GM12878 (cell line): Measurements from ENCODE around the gene ANK2. TPM values are rescaled to one million over a fixed set of nuclear protein-coding genes. Genes with fewer than 3 reads are reported as not detected.

ENCODE experiments used
- ATAC-seq: fragments of 200-7000 bp; cut with Tn5 transposase; 3 replicates; pipeline ENCODE4 v1.9.1; 2020; ENCODE audit warnings: mild to moderate bottlenecking, moderate library complexity
- BruUV-seq: library from RNA; stranded (reverse); fragments of 400-500 nt; replicated peaks from 2 replicates; lab custom pipeline; 2021; lab: Mats Ljungman, UMichigan
- CTCF ChIA-PET: fragments of 300-600 bp; sonication (Branson Sonifier 250); formaldehyde crosslinking; extraction: SDS; loops from one replicate; lab custom pipeline; 2021; ENCODE audit warnings: inconsistent platforms; lab: Yijun Ruan, JAX
- POLR2A ChIA-PET: fragments of 350-600 bp; formaldehyde crosslinking; extraction: SDS; loops from one replicate; lab custom pipeline; 2021; ENCODE audit warnings: inconsistent platforms; lab: Charles Lee
- RAD21 ChIA-PET: fragments of 300-600 bp; sonication (Branson Sonifier 250); formaldehyde crosslinking; loops from one replicate; lab custom pipeline; 2023; ENCODE audit warnings: antibody characterized with exemption; ENCODE audit not compliant: unreplicated experiment; lab: Charles Lee
- SMC1A ChIA-PET: fragments of 300-600 bp; sonication (Branson Sonifier 250); formaldehyde crosslinking; loops from one replicate; lab custom pipeline; 2023; ENCODE audit not compliant: unreplicated experiment, uncharacterized antibody; lab: Charles Lee
- DNase-seq: peaks from one replicate; pipeline ENCODE4 v3.0.0-alpha.2; 2011; ENCODE audit warnings: low read depth, low spot score
- FAIRE-seq: peaks from 3 replicates; lab custom pipeline; 2011; peaks lifted over from hg19 to GRCh38; lab: Jason Lieb, UNC
- H2AFZ ChIP-seq: 2 replicates; pipeline ENCODE4 v1.6.0; 2011; ENCODE audit warnings: low read depth, low read length, control low read depth; ENCODE audit not compliant: control insufficient read depth
- H3K27ac ChIP-seq: 2 replicates; pipeline ENCODE4 v1.5.1; 2011; ENCODE audit warnings: control low read depth; ENCODE audit not compliant: control insufficient read depth, insufficient read depth
- H3K27me3 ChIP-seq, 2 experiments: replicated peaks in 1 of 2; 2 replicates each; pipeline versions ENCODE4 v1.6.0 to v1.6.1; 2011; ENCODE audit warnings: low read length in 1 of 2; ENCODE audit not compliant: control insufficient read depth in 2 of 2, insufficient read depth in 2 of 2
- H3K36me3 ChIP-seq, 2 experiments: 2 replicates each; pipeline ENCODE4 v1.5.1; 2011; ENCODE audit warnings: low read length in 1 of 2; ENCODE audit not compliant: control insufficient read depth in 2 of 2, insufficient read depth in 2 of 2
- H3K4me1 ChIP-seq: 2 replicates; pipeline ENCODE4 v1.6.1; 2011; ENCODE audit warnings: mild to moderate bottlenecking, low read length, moderate library complexity, mixed read lengths; ENCODE audit not compliant: control insufficient read depth, insufficient read depth
- H3K4me2 ChIP-seq: 2 replicates; pipeline ENCODE4 v1.6.0; 2011; ENCODE audit warnings: control low read depth; ENCODE audit not compliant: control insufficient read depth, insufficient read depth
- H3K4me3 ChIP-seq: fragments of 200-600 bp; sonication (generic); 2 replicates; pipeline ENCODE4 v1.5.1; 2016
- H3K79me2 ChIP-seq: 2 replicates; pipeline ENCODE4 v1.6.0; 2011; ENCODE audit warnings: low read length; ENCODE audit not compliant: control insufficient read depth, insufficient read depth
- H3K9ac ChIP-seq: 2 replicates; pipeline ENCODE4 v1.8.0; 2011; ENCODE audit warnings: low read length, control low read depth, mixed read lengths; ENCODE audit not compliant: control insufficient read depth, insufficient read depth
- H3K9me3 ChIP-seq: replicated peaks from 3 replicates; pipeline ENCODE4 v1.5.1; 2011; ENCODE audit warnings: mild to moderate bottlenecking, low read length; ENCODE audit not compliant: control insufficient read depth, insufficient read depth
- H4K20me1 ChIP-seq: 2 replicates; pipeline ENCODE4 v1.6.0; 2011; ENCODE audit not compliant: control insufficient read depth, insufficient read depth
- HDGF ChIP-seq: fragments of 450-650 bp; IDR thresholded peaks from 2 replicates; pipeline ENCODE4 v1.6.1; 2016; ENCODE audit warnings: antibody characterized with exemption
- RAD51 ChIP-seq: fragments of 450-650 bp; IDR thresholded peaks from 2 replicates; pipeline ENCODE4 v1.6.1; 2016; ENCODE audit warnings: moderate library complexity, mild to moderate bottlenecking, inconsistent platforms
- REST ChIP-seq: IDR thresholded peaks from 2 replicates; pipeline ENCODE4 v1.6.1; 2012; ENCODE audit warnings: mild to moderate bottlenecking, low read depth, low read length
- TBL1XR1 ChIP-seq: IDR thresholded peaks from 2 replicates; pipeline ENCODE4 v1.6.1; 2012; ENCODE audit warnings: low read depth, low read length, improper control_type of control experiment
- USF2 ChIP-seq: IDR thresholded peaks from 2 replicates; pipeline ENCODE4 v1.6.1; 2011; ENCODE audit warnings: low read depth, low read length, improper control_type of control experiment, borderline replicate concordance
- ZZZ3 ChIP-seq: IDR thresholded peaks from 2 replicates; pipeline ENCODE4 v1.6.1; 2011; ENCODE audit warnings: low read depth; ENCODE audit not compliant: control insufficient read depth, insufficient read length
- WGBS: methylation state at CpG from one replicate; pipeline ENCODE4 v1.1.6; 2016; ENCODE audit warnings: low lambda C conversion rate; ENCODE audit not compliant: insufficient replicate concordance, insufficient coverage; ENCODE audit errors: missing lambda C conversion rate; 5-methylcytosine and 5-hydroxymethylcytosine counted together
- in situ Hi-C: fragments of 300-500 bp; cut with MboI; formaldehyde crosslinking; loops from 9 replicates; pipeline ENCODE4 v1.14.3; 2018; ENCODE audit warnings: mixed read lengths
- intact Hi-C: fragments of 100-400 bp; cut with micrococcal nuclease; formaldehyde crosslinking; loops from one replicate; pipeline ENCODE4 v1.14.2; 2022; ENCODE audit not compliant: unreplicated experiment
- polyA plus RNA-seq, 11 experiments: library from polyadenylated mRNA; depleted of rRNA in 4 of 11; unstranded in 6 of 11; stranded (reverse) in 5 of 11; fragments of >200 nt; fragmentation: Nextera tagmentation in 4 of 11; fragmentation: Illumina TruSeq in 1 of 11; extraction: Ambion mirVana in 4 of 11; extraction: Trizol in 1 of 11; gene quantifications; 1 replicate in 1 of 11; 2 replicates in 10 of 11; pipeline versions ENCODE4 v1.2.1 to v1.2.3, GENCODE V29; 2011 to 2016; ENCODE audit warnings: inconsistent platforms in 2 of 11, missing spikeins in 2 of 11, low read depth in 1 of 11
- total RNA-seq, 4 experiments: library from RNA; depleted of rRNA in 3 of 4; stranded (reverse); fragments of >200 nt in 3 of 4; fragmentation: Illumina TruSeq in 1 of 4; extraction: Trizol in 1 of 4; gene quantifications; 2 replicates each; pipeline versions ENCODE4 v1.2.1 to v1.2.3, GENCODE V29; 2013 to 2021

Gene ANK2
- total and polyA plus RNA-seq, 10 of the 15 experiments (the other 5 are each of a cell fraction or from before 2014, with no cell fraction given): 1.6 to 13.0 (median 4.1) TPM

- no peak for FAIRE-seq
- no peak overlapping the region for H3K27ac ChIP-seq
- SMC1A ChIA-PET: no interaction called here
- in situ Hi-C loops (no loop called here), intact Hi-C loops (no loop called here)
- DNase-seq: no peak
- 66% methylated on average over 9 of the region's 9 CpGs for WGBS
- POLR2A ChIA-PET: no interaction called here
- RAD21 ChIA-PET: no interaction called here
- no peak overlapping the region for H3K4me2 ChIP-seq
- no peaks in the 10 kb centered on the region for H3K4me1 ChIP-seq
- no peaks in the 10 kb centered on the region for H3K9me3 ChIP-seq
- peak; percentile 87 for ATAC-seq
- no peak overlapping the region for H2AFZ ChIP-seq
- H4K20me1 ChIP-seq: no peaks in the 10 kb centered on the region
- no peaks in the 10 kb centered on the region for H3K27me3 ChIP-seq
- H3K4me3 ChIP-seq: no peak overlapping the region
- CTCF ChIA-PET: interaction anchor here (2.2 kb wide), 1 partner anchor 17 kb away, joined by 5 read pairs; no protein-coding TSS in a partner anchor
- TF ChIP-seq USF2: peak; percentile 6; the same call in 1 of the 2 replicates
- TF ChIP-seq TBL1XR1: no peak
- TF ChIP-seq RAD51: peak; percentile 94
- no peak for TF ChIP-seq REST
- no peak for TF ChIP-seq ZZZ3
- no peak for TF ChIP-seq HDGF
- H3K9ac ChIP-seq: no peak overlapping the region
- H3K36me3 ChIP-seq: no peaks in the 10 kb centered on the region
- BruUV-seq: no TSS peak
- H3K79me2 ChIP-seq: no peaks in the 10 kb centered on the region
Measured at GRCh38 chr4:113080050-113080449, 30.6 kb downstream of the ANK2 start.
